Stimulated activated CD4-positive, alpha-beta T cell treated with anti-CD3 and anti-CD28 coated beads, TNF-alpha, amount 100 ng/mL, for 4 hours (primary cell): ENCODE measurements around the gene UQCC3.
"Not testable (repeated sequence)": the region's sequence is repeated elsewhere in the genome, so short reads cannot be mapped to it uniquely, and the experiment has no call there.

Experiments
- DNase-seq, 3 experiments: peaks; one replicate each; pipeline ENCODE4 v3.0.0-alpha.2; 2020; ENCODE audit warnings: low read depth in 3 of 3

UQCC3 gene, protein sequence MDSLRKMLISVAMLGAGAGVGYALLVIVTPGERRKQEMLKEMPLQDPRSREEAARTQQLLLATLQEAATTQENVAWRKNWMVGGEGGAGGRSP

DNA sequence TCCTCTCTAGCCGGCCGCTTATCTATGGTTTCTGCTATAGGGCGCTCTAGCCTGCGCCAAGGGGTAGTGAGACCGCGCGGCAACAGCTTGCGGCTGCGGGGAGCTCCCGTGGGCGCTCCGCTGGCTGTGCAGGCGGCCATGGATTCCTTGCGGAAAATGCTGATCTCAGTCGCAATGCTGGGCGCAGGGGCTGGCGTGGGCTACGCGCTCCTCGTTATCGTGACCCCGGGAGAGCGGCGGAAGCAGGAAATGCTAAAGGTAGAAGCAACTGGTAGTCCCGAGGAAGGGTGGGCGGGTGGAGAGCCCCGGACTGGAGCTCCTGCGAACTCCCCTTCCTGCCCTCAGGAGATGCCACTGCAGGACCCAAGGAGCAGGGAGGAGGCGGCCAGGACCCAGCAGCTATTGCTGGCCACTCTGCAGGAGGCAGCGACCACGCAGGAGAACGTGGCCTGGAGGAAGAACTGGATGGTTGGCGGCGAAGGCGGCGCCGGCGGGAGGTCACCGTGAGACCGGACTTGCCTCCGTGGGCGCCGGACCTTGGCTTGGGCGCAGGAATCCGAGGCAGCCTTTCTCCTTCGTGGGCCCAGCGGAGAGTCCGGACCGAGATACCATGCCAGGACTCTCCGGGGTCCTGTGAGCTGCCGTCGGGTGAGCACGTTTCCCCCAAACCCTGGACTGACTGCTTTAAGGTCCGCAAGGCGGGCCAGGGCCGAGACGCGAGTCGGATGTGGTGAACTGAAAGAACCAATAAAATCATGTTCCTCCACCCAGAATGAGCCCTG, at the start of gene UQCC3, which contains the start of gene LBHD1:
Gene UQCC3, plus strand, starts transcription at position 66 of the 782 bp plus-strand sequence. Its CDS starts 73 bp downstream, at position 139.
Gene LBHD1, minus strand, starts transcription at position 660 of the 782 bp plus-strand sequence. CDS start 2,236 bp downstream, outside the sequence.
- DNase-seq = peak; percentile 49 to 56 (median 52)

DNA sequence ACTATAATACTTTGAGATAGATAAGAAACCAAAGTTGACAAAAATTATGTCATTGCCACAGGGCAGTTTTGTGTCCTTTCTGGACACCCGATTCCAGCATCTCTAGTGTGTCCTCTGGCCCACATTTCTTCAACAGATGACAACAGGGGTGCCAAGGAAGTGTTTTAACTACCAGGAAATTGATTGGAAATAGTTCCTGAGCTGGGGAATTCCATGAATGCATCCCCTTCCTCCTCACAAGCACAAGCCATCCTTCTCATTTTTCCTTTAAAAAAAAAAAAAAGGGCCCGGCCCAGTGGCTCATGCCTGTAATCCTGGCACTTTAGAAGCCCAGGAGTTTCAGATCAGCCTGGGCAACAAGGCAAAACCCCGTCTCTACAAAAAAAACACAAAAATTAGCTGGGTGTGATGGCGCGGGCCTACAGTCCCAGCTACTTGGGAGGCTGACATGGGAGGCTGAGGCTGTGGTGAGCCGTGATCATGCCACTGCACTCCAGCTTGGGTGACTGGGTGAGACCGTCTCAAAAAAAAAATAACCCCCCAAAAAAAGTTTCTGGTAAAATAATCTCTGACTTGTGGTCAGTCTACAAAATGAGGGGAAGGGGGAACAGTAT, 48.9 kb upstream of the UQCC3 start:
- DNase-seq = no peak

DNA sequence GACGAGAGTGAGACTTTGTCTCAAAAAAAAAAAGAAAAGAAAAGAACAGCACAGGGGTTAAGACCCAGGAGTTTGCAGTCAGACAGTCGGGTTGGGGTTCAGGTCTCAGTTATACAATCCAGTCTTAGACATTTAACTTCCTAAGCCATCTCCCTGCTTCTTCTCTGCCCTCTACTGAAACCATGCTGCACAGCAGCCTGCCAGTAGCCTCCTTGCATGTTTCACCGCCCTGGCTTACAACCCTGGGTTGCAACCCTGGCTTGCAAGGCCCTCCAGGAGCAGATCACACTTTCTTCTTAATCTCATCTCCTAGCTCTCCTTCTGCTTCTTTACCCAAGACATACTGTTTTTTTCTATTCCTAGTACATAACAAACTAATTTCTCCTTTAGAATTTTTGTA, 43.8 kb upstream of the UQCC3 start:
- no peak for DNase-seq

DNA sequence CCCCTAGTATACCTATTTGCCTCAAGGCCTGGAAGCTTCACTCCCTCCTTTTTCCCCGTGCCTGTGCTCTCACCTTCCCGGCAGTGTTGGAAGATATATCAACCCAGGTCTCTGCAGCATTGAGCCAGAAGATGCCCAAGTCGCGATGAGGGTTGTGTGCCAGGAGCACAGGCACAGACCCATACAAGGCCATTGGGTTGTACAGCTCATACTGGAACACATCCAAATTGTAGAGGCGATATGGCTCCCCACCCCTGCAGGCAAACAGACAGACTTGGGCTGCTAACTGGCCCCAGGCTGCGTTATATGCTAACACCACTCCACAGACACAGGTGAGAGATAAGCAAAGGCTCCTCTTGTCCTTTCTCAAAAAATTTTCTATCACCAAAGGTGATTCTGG, 39.0 kb upstream of the UQCC3 start:
- DNase-seq = no peak

DNA sequence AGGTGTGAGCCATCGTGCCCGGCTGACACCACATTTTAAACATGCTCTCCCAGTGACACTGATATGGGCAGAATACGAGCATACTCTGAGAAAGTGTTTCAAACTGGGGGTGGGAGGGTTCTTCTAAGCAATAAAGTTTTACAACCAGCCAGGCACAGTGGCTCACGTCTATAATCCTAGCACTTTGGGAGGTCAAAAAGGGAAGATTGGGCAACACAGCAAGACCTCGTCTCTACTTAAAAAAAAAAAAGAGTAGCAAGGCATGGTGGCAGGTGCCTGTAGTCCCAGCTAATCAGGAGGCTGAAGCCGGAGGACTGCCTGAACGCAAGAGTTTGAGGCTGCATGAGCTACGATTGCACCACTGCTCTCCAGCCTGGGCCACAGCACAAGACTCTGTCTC, 27.3 kb upstream of the UQCC3 start:
- DNase-seq = no peak

DNA sequence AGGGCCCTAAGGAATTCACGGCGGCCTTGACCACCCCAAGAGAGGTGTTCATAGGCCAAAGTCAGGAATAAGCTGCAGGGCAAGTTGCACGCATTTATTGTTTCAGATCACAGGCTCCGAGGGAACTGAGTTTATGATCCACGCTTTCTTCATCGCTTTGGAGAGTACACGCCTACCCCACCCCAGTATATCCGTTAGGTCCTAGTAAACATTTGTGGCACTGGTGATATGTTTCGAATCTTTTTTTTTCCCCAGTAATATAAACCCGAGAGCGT, 25.9 kb upstream of the UQCC3 start:
- DNase-seq = no peak

DNA sequence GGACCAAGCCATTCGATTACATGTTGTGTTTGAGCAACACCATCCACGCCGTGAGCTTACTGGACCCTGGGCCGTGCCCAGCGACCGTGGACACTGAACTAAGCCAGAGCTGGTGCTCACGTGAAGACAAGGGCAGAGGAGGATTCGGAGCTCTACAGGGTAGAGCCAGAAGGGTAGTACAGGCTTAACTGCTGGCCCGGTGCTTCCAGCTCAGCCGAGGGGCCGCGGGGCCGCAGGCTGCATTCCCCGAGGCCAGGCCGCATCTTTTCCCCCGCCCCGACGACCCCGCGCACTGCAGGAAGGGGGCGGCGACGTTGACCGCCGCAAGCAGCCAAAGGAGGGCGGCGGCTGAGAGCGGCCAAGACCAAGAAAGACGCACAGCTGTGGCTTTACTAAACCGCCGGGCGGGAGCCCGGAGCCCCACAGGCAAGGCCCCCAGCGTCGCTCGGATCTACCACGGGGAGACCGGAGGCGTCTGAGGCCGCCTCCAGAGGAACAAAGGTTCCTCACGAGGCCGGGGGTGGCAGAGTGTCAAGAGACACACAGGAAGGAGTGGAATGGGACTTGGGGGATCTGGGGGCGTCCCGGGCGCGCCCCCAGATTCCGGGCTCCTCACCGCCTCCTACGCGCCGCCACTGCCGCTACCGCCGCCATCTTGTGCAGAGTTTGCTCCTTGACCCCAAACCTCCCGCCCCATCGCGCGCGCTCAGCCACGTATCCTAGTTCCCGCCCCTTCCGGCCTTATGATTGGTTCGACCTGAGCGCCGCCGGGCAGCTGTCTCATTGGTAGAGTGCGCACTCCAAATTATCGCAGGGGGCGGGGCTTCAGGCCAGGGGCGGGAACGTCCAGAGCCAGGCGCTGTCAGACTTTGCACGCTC, 25.3 kb upstream of the UQCC3 start, which contains the start of gene GANAB:
Gene GANAB, minus strand, starts transcription at position 668 of the 879 bp plus-strand sequence. Its CDS starts 14 bp downstream, at position 654.
- peak; percentile 98 to 99 (median 99) for DNase-seq

DNA sequence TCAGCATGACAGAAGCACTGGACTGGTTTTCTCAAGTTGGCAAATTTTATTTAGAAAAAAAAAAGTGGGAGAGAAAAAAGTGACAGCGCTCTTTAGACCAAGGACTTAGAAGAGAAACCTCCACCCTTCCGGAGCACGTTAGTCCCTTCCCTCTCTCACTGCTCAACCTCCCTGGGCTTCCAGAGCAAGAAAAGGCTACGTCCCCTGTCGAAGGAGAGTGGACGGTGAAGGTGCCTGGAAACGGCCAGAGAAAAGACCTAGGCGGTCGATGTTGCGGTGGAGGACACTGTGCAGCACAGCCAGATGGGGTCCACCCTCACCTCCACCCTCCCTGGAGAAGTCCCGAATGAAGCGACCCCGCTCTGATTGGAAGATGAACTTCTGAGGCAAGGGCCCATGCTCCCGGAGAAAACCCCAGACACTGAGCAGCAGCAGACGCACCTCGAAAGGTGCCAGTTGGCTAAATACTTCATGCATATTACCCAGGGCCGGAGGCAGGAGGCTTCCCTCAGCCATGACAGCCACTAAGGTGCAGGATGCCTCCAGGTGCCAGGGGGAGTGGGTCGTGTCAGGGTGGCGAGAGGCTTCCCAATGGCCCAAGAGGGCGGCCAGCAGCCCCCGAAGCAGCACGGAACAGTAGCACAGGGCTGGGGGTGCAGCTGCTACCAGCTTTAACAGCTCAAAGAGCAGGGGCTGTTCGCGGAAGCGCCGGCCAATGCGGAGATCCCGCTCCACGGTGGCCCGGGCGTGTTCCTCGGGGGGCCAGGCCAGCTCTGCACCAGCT, 24.5 kb upstream of the UQCC3 start:
- DNase-seq = no peak

DNA sequence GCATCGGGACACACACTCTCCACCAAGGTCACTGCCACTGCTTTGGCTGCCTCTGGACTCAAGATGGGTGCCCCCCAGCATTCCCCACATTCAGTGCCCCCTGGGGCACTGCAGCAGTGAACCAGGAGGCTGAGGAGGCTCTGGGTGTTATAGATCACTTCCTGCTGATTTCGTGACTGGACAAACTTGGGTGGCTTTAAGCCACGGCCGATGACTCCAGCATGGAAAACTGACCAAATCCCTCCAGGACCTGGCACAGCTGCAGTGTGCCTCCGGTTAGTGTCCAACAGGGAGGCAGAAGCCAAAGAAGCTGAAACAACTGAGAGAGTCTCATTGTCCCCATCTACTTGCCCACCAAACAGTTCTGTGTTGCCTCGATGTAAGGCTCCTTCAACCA, 23.9 kb upstream of the UQCC3 start:
- no peak for DNase-seq

DNA sequence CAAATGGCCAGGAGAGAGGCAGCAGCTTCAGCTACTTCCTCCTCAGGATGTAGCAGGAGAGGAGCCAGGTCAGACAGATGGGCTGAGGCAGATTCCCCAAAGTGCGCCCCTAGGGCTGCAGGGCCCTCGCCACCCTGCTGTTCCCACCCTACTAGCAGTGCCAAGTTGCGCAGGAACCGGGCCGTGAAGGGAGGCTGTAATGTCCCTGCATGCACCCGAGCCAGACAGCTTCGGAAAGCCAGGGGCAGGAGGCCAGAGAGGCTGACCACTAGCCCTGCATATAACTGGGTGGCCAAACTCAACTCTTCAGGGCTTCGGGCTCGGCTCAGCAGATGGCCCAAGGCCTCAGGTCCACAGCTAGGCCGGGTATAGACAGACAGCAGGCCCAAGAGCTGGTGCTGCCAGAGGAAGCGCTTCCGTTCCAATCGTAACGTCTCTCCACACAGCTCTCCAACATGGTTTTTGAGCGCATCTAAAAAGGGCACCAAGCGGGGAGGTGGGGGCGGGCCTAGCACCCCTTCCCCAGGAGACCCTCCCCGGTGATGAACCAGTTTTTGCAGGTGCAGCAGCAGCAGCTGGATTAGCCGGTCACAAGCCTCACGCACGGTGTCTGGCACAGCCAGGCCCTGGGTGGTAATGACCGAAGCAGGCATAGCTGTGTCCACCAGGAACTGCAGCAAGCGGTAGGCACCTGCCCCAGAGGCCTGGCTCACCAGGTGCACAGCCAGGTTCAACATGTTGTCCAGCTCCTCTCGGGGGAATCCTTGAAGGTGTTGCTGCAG, 23.1 kb upstream of the UQCC3 start:
- DNase-seq = no peak

DNA sequence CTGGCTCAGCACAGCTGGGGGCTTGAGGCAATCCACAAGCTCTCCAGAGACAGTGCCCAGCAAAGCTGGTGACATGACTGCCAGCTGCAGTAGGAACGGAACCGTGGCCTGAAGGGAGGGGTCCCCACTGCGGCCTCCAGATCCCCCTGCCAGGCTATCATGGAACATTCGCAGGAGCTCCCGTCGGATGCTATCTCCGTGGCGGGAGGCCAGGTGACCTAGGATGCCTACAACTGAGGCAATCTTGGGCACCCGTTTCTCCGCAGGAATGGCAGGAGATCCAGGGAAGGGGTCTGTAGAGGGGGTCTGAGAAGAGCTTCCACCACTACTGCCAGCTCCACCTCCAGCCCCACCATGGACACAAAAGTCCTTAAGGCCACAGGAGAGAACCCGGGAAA, 22.5 kb upstream of the UQCC3 start:
- DNase-seq = no peak

DNA sequence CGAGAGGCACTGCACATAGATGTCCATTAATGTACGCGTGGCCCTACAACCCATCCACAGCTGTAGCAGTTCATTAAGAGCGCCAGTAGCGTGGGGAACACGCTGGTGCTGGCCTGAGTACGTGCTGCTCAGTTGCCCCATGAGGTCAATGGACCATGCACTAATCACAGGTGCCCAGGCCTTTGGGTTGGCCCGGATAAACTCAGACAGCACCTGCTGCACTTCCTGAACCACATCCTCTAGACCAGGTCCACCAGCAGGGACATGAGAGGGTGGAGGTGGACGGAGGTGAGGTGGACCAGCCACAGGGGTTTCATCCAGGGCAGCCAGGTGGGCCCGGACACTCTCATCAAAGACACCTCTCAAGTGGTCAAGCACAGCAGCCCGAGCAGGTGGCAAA, 22.0 kb upstream of the UQCC3 start:
- no peak for DNase-seq

DNA sequence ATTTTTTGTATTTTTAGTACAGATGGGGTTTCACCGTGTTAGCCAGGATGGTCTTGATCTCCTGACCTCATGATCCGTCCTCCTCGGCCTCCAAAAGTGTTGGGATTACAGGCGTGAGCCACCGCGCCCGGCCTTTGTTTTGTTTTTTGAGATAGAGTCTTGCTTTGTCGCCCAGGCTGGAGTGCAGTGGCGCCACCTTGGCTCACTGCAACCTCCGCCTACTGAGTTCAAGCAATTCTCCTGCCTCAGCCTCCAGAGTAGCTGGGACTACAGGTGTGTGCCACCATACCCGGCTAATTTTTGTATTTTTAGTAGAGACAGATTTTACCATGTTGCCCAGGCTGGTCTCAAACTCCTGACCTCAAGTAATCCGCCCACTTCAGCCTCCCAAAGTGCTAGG, 21.2 kb upstream of the UQCC3 start:
- DNase-seq = not testable (repeated sequence)

DNA sequence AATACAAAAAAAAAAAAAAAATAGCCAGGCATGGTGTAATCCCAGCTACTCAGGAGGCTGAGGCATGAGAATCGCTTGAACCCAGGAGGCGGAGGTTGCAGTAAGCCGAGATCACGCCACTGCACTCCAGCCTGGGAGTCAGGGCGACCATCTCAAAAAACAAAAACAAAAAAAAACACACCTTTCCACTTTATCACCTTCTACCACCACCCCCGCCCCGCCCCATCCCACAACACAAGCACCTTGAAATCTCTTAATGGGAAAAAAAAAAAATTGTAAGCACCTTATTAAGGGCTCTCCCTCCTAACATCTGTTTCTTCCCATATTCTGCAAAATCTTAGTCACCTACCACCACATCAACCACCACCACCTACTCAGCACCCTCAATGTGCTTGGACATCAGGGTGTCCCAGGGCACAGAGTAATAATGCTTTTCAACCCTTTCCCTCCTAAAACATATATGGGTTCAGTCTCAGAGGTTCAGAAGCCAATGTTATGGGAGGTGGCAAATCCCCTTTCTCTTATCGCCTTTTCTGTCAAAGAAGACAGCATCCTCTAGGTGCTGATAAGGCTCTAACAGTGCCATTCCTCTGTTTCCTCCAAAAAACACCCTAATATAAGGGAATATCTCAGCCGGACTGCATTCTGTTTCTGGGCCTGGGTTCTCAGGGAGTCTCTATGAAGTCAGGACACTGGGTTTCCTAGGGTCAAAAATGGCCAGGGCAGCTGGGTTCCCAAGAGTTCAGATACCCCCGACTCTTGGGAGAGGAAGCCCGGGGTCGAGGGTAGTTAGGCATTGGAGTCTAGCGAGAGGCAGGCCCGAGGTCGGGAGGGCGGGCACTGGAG, 19.1 kb upstream of the UQCC3 start:
- no peak for DNase-seq

DNA sequence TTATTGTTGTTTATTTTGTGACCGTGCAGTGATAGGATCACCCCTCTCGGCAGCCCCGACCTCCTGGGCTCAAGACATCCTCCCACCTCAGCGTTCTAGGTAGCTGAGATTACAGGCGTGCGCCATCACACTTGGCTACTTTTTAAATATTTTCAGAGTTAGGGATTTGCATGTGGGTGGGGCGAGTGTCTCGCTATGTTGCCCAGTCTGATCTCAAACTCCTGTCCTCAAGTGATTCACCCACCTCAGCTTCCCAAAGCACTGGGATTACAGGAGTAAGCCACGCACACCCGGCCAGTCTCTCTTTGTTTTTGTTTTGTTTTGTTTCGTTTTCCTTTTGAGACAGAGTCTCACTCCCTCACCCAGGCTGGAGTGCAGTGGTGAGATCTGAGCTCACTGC, 17.2 kb upstream of the UQCC3 start:
- DNase-seq = no peak

DNA sequence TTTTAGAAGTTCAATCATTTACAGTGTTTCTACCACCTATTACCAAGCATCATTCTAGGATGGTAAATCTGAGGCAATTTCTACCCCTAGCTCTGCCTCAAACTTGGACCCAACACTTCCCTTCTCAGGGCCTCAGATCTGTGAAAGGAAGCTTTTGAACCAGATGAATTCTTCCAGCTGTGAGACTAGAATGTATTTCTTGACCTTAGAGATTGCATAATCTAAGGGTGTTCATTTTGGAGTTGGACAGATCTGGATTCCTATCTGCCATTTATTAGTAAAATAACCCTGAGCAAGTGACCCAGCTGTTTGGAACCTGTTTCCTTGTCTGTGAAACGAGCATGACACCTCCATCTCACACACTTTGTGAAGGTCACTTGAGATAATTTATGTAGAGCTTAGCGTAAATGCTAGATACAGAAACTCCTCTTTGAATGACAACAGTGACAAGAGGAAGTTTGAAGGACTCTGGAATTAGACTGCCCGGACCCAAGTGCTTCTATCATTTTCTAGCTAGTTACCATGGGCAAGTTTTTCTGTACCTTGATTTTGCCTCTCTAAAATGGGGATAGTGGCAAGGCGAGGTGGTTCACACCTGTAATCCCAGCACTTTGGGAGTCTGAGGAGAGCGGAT, 14.6 kb upstream of the UQCC3 start:
- DNase-seq = no peak

DNA sequence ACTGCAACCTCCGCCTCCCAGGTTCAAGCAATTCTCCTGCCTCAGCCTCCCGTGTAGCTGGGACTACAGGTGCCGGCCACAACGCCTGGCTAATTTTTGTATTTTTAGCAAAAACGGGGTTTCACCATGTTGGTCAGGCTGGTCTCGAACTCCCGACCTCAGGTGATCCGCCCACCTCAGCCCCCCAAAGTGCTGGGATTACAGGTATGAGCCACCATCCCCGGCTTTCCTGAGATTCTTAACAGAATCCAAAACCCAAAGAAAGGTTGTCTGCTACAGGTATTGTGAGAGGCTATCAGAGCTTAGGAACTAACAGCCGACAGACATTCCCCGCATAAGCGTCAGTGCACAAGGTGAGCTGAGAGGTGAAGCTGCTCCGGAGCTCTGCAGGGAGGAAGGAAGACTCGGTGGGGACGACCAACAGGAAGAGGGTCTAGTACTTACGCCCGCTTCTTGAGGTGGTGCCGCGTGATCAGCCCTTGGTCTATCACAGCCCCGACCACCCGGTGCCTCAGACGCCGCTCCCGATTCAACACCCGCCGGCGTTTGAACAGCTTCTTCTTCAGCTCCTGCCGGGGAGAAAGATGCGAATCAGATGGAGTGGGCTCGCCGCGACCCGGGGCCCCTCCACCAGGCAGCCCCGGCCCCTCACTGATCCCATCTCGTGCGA, 6.9 kb upstream of the UQCC3 start:
- no peak for DNase-seq

DNA sequence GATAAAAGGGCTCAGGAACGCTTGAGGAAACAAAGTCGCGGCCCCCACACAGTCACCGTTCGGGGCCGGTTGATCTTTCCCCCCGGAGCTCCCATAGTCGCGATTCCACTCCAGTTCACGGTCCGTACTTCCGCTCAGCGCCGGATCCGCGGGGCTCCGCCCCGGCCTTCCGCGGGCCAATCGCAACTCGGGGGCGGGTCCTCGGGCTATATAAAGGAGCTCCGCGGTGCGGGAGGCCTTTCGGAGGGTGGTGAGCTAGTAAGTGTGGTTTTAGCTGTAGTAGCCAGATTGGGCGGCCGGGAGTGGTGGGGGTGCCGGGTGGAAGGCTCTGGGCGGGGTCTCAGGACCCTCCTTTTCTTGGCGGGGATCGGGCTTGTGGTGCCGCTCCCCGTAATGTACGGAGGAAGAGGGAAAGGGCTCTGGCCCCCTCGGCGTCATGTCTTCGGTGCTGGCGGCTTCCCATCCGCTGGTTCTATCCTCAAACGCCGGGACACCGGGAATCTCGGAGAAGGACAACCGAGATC, 6.3 kb upstream of the UQCC3 start, which contains the start of the genes C11orf98 and CSKMT:
Gene C11orf98, minus strand, starts transcription at position 136 of the 524 bp plus-strand sequence. Its CDS starts 41 bp downstream, at position 95.
Gene CSKMT, plus strand, starts transcription at position 238 of the 524 bp plus-strand sequence. CDS start 568 bp downstream, outside the sequence.
- peak; percentile 92 to 95 (median 94) for DNase-seq
